ENCODE results near the gene ADAMTS13.

- no peak for TF ChIP-seq CTCF (conservative IDR thresholded peaks at IDR 0.05 in 1 of 2, IDR thresholded peaks at IDR 0.05 in 1 of 2; ENCODE audit: extremely low read depth in 1 of 2, insufficient read depth in 1 of 2, low read depth in 1 of 2, low read length in 2 of 2)
- TF ChIP-seq EZH2 (IDR thresholded peaks at IDR 0.05; ENCODE audit: borderline replicate concordance, low read length) = no peak
Observed at GRCh38 chr9:133454325-133454724, 32.2 kb downstream of the ADAMTS13 start.
